HEK293 (cell line): ENCODE data around the gene HTATSF1.
A peak's percentile ranks its signal among the peaks of the same experiment; 100 is the strongest.

Experiments
- CTCF ChIA-PET: fragments of 350-600 bp; formaldehyde crosslinking; extraction: SDS; loops from one replicate; lab custom pipeline; 2021; ENCODE audit warnings: antibody characterized with exemption; lab: Yijun Ruan, JAX
- POLR2A ChIA-PET: fragments of 300-600 bp; formaldehyde crosslinking; extraction: SDS; loops from one replicate; lab custom pipeline; 2020; ENCODE audit warnings: antibody characterized with exemption, inconsistent platforms; lab: Yijun Ruan, JAX
- H3K27ac ChIP-seq: fragments of 200-500 bp; sonication (Bioruptor generic); 2 replicates; pipeline ENCODE4 v1.5.1; 2014; ENCODE audit warnings: low read depth, low read length, control low read depth, inconsistent platforms; ENCODE audit errors: extremely low read depth
- H3K36me3 ChIP-seq, 2 experiments: fragments of 200-500 bp in 1 of 2; sonication (Bioruptor generic) in 1 of 2; 1 replicate in 1 of 2; 2 replicates in 1 of 2; pipeline ENCODE4 v1.5.1; 2014 to 2017; ENCODE audit warnings: inconsistent platforms in 2 of 2, low read length in 2 of 2; ENCODE audit not compliant: control insufficient read depth in 2 of 2, insufficient read depth in 1 of 2
- H3K4me1 ChIP-seq: fragments of 200-500 bp; sonication (Bioruptor generic); 2 replicates; pipeline ENCODE4 v1.5.1; 2014; ENCODE audit warnings: mild to moderate bottlenecking, low read length, inconsistent platforms; ENCODE audit not compliant: control insufficient read depth, insufficient read depth
- H3K4me3 ChIP-seq: 2 replicates; pipeline ENCODE4 v1.5.1; 2011; ENCODE audit warnings: low read depth, mild to moderate bottlenecking, control low read depth, low read length, moderate library complexity
- H3K9me3 ChIP-seq: fragments of 200-500 bp; sonication (Bioruptor generic); 2 replicates; pipeline ENCODE4 v1.5.1; 2014; ENCODE audit warnings: low read depth, low read length, inconsistent platforms; ENCODE audit not compliant: control insufficient read depth, insufficient read depth
- GLI2 ChIP-seq: fragments of 450-650 bp; formaldehyde crosslinking; IDR thresholded peaks from 2 replicates; pipeline ENCODE4; 2017; ENCODE audit warnings: missing biosample characterization, missing genetic modification characterization, low read depth, borderline replicate concordance
- GLI4 ChIP-seq: fragments of 450-650 bp; formaldehyde crosslinking; IDR thresholded peaks from 2 replicates; pipeline ENCODE4 v1.5.1; 2016; ENCODE audit warnings: missing biosample characterization, missing genetic modification characterization
- KLF16 ChIP-seq: fragments of 450-650 bp; formaldehyde crosslinking; IDR thresholded peaks from 2 replicates; pipeline ENCODE4 v1.5.1; 2017; ENCODE audit warnings: missing biosample characterization, missing genetic modification characterization
- MEIS1 ChIP-seq: sonication (generic); formaldehyde crosslinking; IDR thresholded peaks from 2 replicates; pipeline ENCODE4 v1.8.1; 2022; ENCODE audit warnings: missing genetic modification reagents, mild to moderate bottlenecking, borderline replicate concordance
- MZF1 ChIP-seq: fragments of 450-650 bp; formaldehyde crosslinking; IDR thresholded peaks from 2 replicates; pipeline ENCODE4 v1.5.1; 2017; ENCODE audit warnings: missing biosample characterization, missing genetic modification characterization, borderline replicate concordance
- OSR2 ChIP-seq: fragments of 450-650 bp; formaldehyde crosslinking; IDR thresholded peaks from 2 replicates; pipeline ENCODE4 v1.5.1; 2016; ENCODE audit warnings: missing biosample characterization, missing genetic modification characterization
- OVOL3 ChIP-seq: fragments of 450-650 bp; formaldehyde crosslinking; IDR thresholded peaks from 2 replicates; pipeline ENCODE4 v1.5.1; 2016; ENCODE audit warnings: missing biosample characterization, missing genetic modification characterization
- PRDM6 ChIP-seq: fragments of 450-650 bp; formaldehyde crosslinking; IDR thresholded peaks from 2 replicates; pipeline ENCODE4 v1.5.1; 2017; ENCODE audit warnings: missing biosample characterization, missing genetic modification characterization
- SP3 ChIP-seq: fragments of 450-650 bp; formaldehyde crosslinking; IDR thresholded peaks from 2 replicates; pipeline ENCODE4 v1.5.1; 2016; ENCODE audit warnings: missing biosample characterization, missing genetic modification characterization
- SP7 ChIP-seq: fragments of 450-650 bp; formaldehyde crosslinking; IDR thresholded peaks from 2 replicates; pipeline ENCODE4 v1.5.1; 2016; ENCODE audit warnings: missing biosample characterization, missing genetic modification characterization
- WT1 ChIP-seq: fragments of 450-650 bp; formaldehyde crosslinking; IDR thresholded peaks from 2 replicates; pipeline ENCODE4 v1.5.1; 2016; ENCODE audit warnings: missing biosample characterization, missing genetic modification characterization
- ZBTB44 ChIP-seq: fragments of 450-650 bp; IDR thresholded peaks from 2 replicates; pipeline ENCODE4 v1.5.1; 2018; ENCODE audit warnings: missing biosample characterization, mild to moderate bottlenecking, missing genetic modification characterization
- ZBTB49 ChIP-seq: fragments of 450-650 bp; formaldehyde crosslinking; IDR thresholded peaks from 2 replicates; pipeline ENCODE4 v1.5.1; 2016; ENCODE audit warnings: missing biosample characterization, missing genetic modification characterization, low read depth
- ZFHX2 ChIP-seq: fragments of 450-650 bp; formaldehyde crosslinking; conservative IDR thresholded peaks from 2 replicates; pipeline ENCODE4 v1.5.1; 2016; ENCODE audit warnings: missing biosample characterization, missing genetic modification characterization
- ZNF132 ChIP-seq: fragments of 450-650 bp; formaldehyde crosslinking; IDR thresholded peaks from 2 replicates; pipeline ENCODE4 v1.5.1; 2017; ENCODE audit warnings: missing biosample characterization, missing genetic modification characterization, borderline replicate concordance
- ZNF175 ChIP-seq: fragments of 450-650 bp; formaldehyde crosslinking; IDR thresholded peaks from 2 replicates; pipeline ENCODE4 v1.5.1; 2016; ENCODE audit warnings: missing biosample characterization, missing genetic modification characterization
- ZNF184 ChIP-seq: fragments of 450-650 bp; IDR thresholded peaks from 2 replicates; pipeline ENCODE4 v1.5.1; 2018; ENCODE audit warnings: missing biosample characterization, mild to moderate bottlenecking, missing genetic modification characterization
- ZNF214 ChIP-seq: fragments of 450-650 bp; formaldehyde crosslinking; IDR thresholded peaks from 2 replicates; pipeline ENCODE4 v1.5.1; 2017; ENCODE audit warnings: missing biosample characterization, mild to moderate bottlenecking, missing genetic modification characterization, borderline replicate concordance
- ZNF24 ChIP-seq: fragments of 450-650 bp; formaldehyde crosslinking; IDR thresholded peaks from 2 replicates; pipeline ENCODE4 v1.5.1; 2016; ENCODE audit warnings: missing biosample characterization, missing genetic modification characterization
- ZNF280C ChIP-seq: fragments of 450-650 bp; formaldehyde crosslinking; IDR thresholded peaks from 2 replicates; pipeline ENCODE4 v1.5.1; 2016; ENCODE audit warnings: missing biosample characterization, missing genetic modification characterization
- ZNF335 ChIP-seq: fragments of 450-650 bp; formaldehyde crosslinking; conservative IDR thresholded peaks from 2 replicates; pipeline ENCODE4 v1.5.1; 2016; ENCODE audit warnings: missing biosample characterization, missing genetic modification characterization
- ZNF350 ChIP-seq: fragments of 450-650 bp; formaldehyde crosslinking; IDR thresholded peaks from 2 replicates; pipeline ENCODE4 v1.5.0; 2017; ENCODE audit warnings: missing biosample characterization, mild to moderate bottlenecking, missing genetic modification characterization
- ZNF394 ChIP-seq: fragments of 450-650 bp; formaldehyde crosslinking; IDR thresholded peaks from 2 replicates; pipeline ENCODE4 v1.5.1; 2016; ENCODE audit warnings: missing biosample characterization, missing genetic modification characterization, mild to moderate bottlenecking, moderate library complexity, borderline replicate concordance
- ZNF747 ChIP-seq: fragments of 450-650 bp; formaldehyde crosslinking; IDR thresholded peaks from 2 replicates; pipeline ENCODE4 v1.5.1; 2016; ENCODE audit warnings: missing biosample characterization, missing genetic modification characterization
- ZNF777 ChIP-seq: fragments of 450-650 bp; formaldehyde crosslinking; IDR thresholded peaks from 2 replicates; pipeline ENCODE4 v1.5.1; 2017; ENCODE audit warnings: missing biosample characterization, missing genetic modification characterization, borderline replicate concordance
- ZNF792 ChIP-seq: fragments of 450-650 bp; formaldehyde crosslinking; IDR thresholded peaks from 2 replicates; pipeline ENCODE4 v1.5.1; 2016; ENCODE audit warnings: missing biosample characterization, missing genetic modification characterization
- ZSCAN18 ChIP-seq: fragments of 450-650 bp; formaldehyde crosslinking; IDR thresholded peaks from 2 replicates; pipeline ENCODE4 v1.5.1; 2016; ENCODE audit warnings: missing biosample characterization, missing genetic modification characterization

HTATSF1 gene

GRCh38 chrX:136457303-136457917, 40.0 kb upstream of the HTATSF1 start:
- Histone ChIP-seq H3K9me3 (no peaks in the 10 kb centered on the region), H3K4me1 (peaks cover 7% of the 10 kb centered on the region), H3K27ac (no peak overlapping the region), H3K4me3 (no peak overlapping the region), H3K36me3 (no peaks in the 10 kb centered on the region; a peak in 1 of 3 replicates)
- POLR2A ChIA-PET = no interaction called here
- TF ChIP-seq ZNF792 (no peak), SP7 (tag by site-specific recombination) (no peak), ZBTB44 (tag by site-specific recombination) (0 out of 2 replicates have a peak, but pooled peaks have one; percentile 37), PRDM6 (tag by site-specific recombination) (peak; percentile 89), ZNF280C (tag by site-specific recombination) (no peak), SP3 (tag by site-specific recombination) (no peak), ZNF350 (no peak)
- CTCF ChIA-PET = interaction anchor here (0.7 to 0.9 kb wide), 2 partner anchors 120 to 180 kb away, joined by 3 read pairs; no protein-coding TSS in a partner anchor

GRCh38 chrX:136464589-136464988, 32.8 kb upstream of the HTATSF1 start:
- CTCF ChIA-PET = interaction anchor here (0.6 kb wide), 1 partner anchor 20 kb away, joined by 3 read pairs; no protein-coding TSS in a partner anchor
- POLR2A ChIA-PET = no interaction called here
- Histone ChIP-seq H3K9me3 (no peaks in the 10 kb centered on the region), H3K36me3 (no peaks in the 10 kb centered on the region; a peak in 1 of 3 replicates), H3K27ac (no peak overlapping the region), H3K4me1 (no peaks in the 10 kb centered on the region), H3K4me3 (no peak overlapping the region)
- no peak for TF ChIP-seq ZNF214 (tag by site-specific recombination)
- no peak for TF ChIP-seq GLI2 (tag by site-specific recombination)
- no peak for TF ChIP-seq GLI4 (tag by site-specific recombination)
- TF ChIP-seq MZF1 (tag by site-specific recombination) = no peak
- TF ChIP-seq MEIS1 (CRISPR knock-in tag) = no peak
- no peak for TF ChIP-seq ZNF335 (tag by site-specific recombination)
- no peak for TF ChIP-seq ZSCAN18 (tag by site-specific recombination)
- no peak for TF ChIP-seq ZNF747 (tag by site-specific recombination)
- no peak for TF ChIP-seq OVOL3 (tag by site-specific recombination)
- no peak for TF ChIP-seq ZBTB49 (tag by site-specific recombination)
- no peak for TF ChIP-seq ZNF132 (tag by site-specific recombination)
- no peak for TF ChIP-seq ZNF24
- TF ChIP-seq ZNF394 (tag by site-specific recombination) = no peak
- TF ChIP-seq WT1 (tag by site-specific recombination) = no peak
- TF ChIP-seq ZFHX2 (tag by site-specific recombination) = no peak
- TF ChIP-seq ZNF175 = no peak
- no peak for TF ChIP-seq OSR2
- no peak for TF ChIP-seq ZNF184
- no peak for TF ChIP-seq KLF16
- TF ChIP-seq ZNF777 (tag by site-specific recombination) = no peak
